HG03039 (cell line): ENCODE measurements around the gene UCK2.
A peak's percentile ranks its signal among the peaks of the same experiment; 100 is the strongest.

Experiments
- ATAC-seq: cut with Tn5 transposase; IDR thresholded peaks from one replicate; pipeline ENCODE4 v1.9.1; 2021; ENCODE audit warnings: mild to moderate bottlenecking, moderate library complexity; ENCODE audit not compliant: unreplicated experiment

The UCK2 gene

GRCh38 chr1:165854101-165854845 lies 26.9 kb downstream of the UCK2 start:
- ATAC-seq, result no peak

- ATAC-seq, result no peak
Measured at GRCh38 chr1:165855010-165855838, 27.8 kb downstream of the UCK2 start.

GRCh38 chr1:165856021-165856420 lies 28.6 kb downstream of the UCK2 start:
- no peak for ATAC-seq

DNA sequence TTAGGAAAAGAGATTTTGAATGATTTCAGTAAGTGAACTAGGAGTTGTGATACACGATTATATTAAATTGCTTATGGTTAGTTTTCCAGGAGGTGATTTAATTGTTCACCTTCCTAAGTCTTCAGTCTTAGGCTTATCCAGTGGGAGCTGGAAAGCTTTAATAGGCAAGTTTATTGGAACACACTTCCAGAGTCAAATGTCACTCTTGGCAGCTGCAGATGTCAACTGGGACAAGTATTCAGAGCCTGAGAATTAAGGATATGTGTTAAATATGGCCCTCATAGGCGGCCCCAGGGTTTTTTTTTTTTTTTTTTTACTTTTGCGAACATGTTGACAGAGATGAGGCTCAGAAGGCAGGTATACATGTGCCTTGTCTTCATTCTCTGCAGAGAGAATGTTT lies 29.2 kb downstream of the UCK2 start:
- ATAC-seq, result no peak

GRCh38 chr1:165857046-165857801 lies 29.8 kb downstream of the UCK2 start:
- ATAC-seq, result no peak

GRCh38 chr1:165858364-165858823 lies 31.0 kb downstream of the UCK2 start:
- ATAC-seq, result no peak

DNA sequence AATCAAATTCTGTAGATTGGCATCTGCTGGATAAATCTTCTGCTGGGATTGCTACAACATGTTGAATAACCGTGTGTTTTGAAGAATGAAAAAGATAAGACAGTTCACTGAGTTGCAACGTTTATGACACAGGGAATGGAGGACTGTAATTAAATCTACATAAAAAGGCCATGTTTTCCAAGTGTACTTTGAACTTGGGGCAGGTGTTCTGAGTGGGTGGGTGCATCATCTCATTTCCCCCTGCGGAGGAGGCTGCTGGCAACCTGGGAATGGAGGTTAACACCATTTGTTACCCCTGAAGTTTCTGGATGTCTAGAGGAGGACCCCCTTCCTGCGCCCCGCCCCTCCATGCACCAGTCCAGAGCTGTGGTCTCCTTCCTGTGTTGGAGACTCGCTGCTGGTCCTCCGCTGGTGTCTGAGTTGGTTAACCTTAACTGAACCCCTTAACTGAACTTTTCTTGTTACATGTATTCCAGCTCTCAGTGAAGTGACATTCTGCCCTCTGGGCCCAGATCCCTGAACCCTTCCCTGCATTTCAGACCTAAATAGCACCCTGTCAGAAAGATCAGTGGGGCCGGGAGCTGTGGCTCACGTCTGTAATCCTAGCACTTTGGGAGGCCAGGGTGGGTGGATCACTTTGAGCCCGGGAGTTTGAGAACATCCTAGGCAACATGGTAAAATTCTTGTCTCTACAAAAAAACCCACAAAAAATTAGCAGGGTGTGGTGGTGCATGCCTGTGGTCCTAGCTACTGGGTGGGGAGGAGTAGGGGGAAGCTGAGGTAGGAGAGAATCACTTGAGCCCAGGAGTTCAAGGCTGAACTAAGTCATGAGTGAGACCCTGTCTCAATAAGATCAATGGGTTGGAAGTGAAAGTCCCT lies 31.8 kb downstream of the UCK2 start:
- ATAC-seq, result no peak

- no peak for ATAC-seq
Measured at GRCh38 chr1:165860065-165860464, 32.7 kb downstream of the UCK2 start.

- ATAC-seq, result no peak
Measured at GRCh38 chr1:165861911-165862310, 34.5 kb downstream of the UCK2 start.

- no peak for ATAC-seq
Measured at GRCh38 chr1:165862448-165862847, 35.0 kb downstream of the UCK2 start.

DNA sequence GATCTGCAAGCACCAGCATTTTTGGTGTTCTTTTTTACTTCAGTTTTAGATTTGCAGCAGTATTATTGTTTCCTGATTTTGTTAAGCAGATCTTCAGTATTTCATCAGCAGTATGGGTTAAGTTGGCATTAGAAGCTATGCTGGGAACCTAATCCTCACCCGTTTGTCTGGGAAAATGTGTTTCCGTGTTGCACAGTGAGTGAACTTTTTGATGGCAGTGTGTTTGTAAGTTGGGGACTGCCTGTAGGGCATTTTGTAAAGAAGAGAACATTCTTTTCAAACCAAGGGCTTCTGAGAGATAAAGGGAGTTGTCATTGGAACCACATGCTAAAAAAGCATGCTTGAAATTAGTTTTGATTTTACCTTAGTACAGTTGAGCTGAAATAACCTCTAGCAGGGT lies 35.9 kb downstream of the UCK2 start:
- no peak for ATAC-seq

GRCh38 chr1:165865633-165866340 lies 38.4 kb downstream of the UCK2 start:
- ATAC-seq, result no peak

GRCh38 chr1:165869343-165869742 lies 41.9 kb downstream of the UCK2 start:
- no peak for ATAC-seq

DNA sequence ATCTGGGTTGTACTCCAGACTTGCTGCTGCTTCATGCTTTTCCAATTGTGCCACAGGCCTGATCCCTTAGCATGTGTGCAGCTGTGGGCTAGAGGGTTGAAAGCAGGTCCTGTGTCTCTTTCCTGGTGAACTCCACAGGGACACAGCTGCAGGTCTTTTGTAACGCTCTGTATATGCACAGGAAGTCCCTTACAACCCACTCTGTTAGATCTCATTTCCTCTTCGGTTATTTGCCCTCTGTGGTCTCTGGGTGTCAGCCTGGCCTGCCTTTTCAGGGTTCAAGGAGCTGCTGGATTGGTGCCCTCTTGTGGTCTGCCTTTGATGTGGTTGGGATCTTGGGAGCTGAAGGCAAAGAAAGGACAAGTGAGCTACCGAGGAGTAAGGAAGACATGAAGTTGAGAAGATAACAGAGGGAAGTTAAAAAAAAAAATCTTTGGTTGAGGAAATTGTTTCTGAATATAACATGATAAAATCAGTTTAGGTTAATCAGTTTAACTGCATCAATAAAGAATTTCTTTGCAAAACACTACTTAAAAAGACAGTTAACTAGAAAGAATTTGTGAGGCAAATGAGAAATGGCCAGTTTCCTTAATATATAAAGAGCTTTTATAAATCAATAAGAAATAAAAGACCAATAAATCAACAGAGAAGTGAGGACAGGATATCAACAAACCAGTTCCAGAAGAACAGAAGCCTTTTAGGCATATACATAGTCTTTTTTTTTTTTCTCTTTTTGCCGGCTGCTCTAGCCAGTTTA lies 44.1 kb downstream of the UCK2 start:
- ATAC-seq, result peak; percentile 83

DNA sequence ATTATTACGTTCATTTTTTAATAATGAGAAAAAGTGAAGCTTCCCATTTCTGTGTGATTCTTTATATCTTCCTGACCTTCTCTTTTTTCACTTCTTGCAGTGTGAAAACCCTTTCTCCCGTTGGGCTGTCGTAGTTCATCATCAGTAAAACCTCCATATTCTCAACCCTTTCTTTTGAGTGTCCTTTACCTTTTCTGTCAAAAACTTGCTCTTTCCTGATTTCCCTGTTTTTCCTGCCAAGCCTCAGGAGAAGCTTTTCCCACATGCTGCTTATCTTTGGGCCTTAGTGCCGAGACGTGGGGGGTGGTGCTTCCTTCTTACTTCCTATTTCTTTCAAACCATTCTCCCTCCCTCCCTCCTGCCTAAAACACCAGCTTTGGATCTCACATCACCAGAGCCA lies 46.1 kb downstream of the UCK2 start:
- ATAC-seq, result no peak

GRCh38 chr1:165874643-165875042 lies 47.2 kb downstream of the UCK2 start:
- ATAC-seq, result no peak

DNA sequence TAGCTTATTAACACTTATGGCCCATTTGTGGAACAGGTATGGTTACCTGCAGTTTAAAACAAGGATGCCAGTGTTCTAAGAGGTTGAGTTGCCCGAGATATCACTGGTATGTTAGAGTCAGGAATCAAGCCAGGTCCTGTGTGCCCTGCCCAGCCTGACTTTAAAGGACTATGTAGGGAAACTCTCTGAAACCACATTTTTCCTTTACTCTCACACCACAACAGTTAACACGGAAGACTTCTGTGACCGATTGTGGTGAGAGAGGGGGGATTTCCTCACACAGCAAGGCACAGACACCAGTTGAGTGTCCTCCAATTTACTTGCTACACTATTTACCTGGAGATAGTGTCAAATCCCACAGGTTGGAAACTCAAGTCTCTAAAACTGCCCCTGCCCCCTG lies 47.8 kb downstream of the UCK2 start:
- peak; percentile 38 for ATAC-seq

GRCh38 chr1:165875604-165876003 lies 48.2 kb downstream of the UCK2 start:
- no peak for ATAC-seq

DNA sequence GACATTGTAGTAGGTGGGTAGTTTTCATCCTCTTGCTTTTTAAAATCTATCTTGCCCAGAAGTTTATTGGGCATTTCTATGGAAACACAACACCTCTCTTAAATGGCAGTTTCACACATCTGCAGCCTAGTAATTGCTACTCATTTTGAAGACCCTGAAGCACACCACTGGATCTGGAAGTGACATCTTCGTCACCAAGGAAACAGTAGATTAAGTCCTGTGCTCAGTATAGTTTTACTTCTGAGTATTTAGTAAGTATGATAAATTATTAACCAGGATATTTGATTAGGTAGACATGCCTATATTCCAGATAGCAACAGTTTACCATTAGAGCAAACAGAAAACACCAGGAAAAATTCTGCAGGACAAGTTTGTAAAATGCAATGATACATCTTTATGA lies 48.7 kb downstream of the UCK2 start:
- ATAC-seq, result no peak
